Measurements from ENCODE around the gene PALD1.

DNA sequence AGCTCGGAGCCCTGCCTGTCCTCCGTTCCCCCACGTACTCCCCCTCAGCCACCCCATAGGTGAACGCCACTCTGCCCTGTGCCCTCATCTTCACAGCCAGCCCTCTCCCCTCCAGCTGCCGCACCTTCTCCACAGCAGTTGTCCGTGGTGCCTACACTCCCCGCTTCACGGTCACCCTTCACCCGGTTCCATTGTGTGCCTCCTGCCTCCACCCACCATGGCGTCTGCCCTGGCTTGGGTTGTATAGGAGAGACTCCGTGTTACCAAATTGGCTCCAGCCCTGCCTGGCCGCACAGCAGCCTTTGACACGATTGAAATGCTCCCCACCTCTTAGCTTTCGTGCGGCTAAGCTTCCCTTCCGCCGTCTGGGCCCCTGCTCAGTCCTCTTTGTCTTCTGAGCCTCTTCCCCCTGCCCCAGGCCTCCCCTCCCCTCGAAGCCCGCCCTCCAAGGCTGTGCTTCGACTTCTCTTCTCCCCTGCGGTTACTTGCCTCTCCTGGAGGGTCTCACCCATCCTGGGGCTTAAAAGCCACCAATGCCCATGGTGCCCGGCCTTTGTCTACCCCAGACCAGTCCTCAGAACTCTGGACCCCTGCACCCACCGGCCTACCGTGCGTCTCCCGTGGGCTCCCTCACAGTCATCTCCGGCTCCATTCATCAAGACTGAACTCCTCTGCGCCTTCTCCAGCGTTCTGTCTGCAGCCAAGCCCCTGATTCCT lies 18.6 kb upstream of the PALD1 start:
- TF ChIP-seq, protein P1, sequence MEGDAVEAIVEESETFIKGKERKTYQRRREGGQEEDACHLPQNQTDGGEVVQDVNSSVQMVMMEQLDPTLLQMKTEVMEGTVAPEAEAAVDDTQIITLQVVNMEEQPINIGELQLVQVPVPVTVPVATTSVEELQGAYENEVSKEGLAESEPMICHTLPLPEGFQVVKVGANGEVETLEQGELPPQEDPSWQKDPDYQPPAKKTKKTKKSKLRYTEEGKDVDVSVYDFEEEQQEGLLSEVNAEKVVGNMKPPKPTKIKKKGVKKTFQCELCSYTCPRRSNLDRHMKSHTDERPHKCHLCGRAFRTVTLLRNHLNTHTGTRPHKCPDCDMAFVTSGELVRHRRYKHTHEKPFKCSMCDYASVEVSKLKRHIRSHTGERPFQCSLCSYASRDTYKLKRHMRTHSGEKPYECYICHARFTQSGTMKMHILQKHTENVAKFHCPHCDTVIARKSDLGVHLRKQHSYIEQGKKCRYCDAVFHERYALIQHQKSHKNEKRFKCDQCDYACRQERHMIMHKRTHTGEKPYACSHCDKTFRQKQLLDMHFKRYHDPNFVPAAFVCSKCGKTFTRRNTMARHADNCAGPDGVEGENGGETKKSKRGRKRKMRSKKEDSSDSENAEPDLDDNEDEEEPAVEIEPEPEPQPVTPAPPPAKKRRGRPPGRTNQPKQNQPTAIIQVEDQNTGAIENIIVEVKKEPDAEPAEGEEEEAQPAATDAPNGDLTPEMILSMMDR (IDR thresholded peaks at IDR 0.05): no peak
- no peak for TF ChIP-seq POLR2A (IDR thresholded peaks at IDR 0.05)

Measured in thyroid gland (tissue), 4 donors.